ENCODE results near the gene ZNF691.
"Not testable (repeated sequence)": the region's sequence is repeated elsewhere in the genome, so short reads cannot be mapped to it uniquely, and the experiment has no call there.

The ZNF691 gene

DNA sequence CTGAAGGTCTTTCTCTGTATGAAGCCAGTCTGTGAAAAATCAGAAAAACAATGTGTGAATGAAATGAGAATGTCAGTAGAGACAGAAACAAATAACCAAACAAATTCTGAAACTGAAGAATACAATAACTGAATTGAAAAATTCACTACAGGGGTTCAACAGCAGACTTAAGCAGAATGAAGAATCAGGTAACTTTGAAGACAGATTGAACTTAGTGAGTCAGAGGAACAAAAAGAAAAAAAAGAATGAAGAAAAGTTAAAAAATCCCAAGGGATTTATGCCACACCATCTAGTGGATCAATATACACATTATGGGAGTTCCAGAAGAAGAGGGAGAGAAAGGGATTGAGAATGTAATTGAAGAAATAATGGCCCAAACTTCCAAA lies 14.6 kb downstream of the ZNF691 start:
- no peak for DNase-seq

GRCh38 chr1:42866549-42866948 lies 20.1 kb downstream of the ZNF691 start:
- DNase-seq: no peak

DNA sequence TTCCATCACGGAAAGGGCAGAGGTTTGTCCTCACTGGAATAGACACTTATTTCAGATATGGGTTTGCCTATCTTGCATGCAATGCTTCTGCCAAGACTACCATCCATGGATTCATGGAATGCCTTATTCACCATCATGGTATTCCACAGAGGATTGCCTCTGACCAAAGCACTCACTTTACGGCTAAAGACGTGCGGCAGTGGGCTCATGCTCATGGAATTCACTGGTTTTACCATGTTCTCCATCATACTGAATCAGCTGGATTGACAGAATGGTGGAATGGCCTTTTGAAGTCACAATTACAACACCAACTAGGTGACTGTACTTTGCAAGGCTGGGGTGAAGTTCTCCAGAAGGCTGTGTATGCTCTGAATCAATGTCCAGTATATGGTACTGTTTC lies 22.1 kb downstream of the ZNF691 start:
- not testable (repeated sequence) for DNase-seq

DNA sequence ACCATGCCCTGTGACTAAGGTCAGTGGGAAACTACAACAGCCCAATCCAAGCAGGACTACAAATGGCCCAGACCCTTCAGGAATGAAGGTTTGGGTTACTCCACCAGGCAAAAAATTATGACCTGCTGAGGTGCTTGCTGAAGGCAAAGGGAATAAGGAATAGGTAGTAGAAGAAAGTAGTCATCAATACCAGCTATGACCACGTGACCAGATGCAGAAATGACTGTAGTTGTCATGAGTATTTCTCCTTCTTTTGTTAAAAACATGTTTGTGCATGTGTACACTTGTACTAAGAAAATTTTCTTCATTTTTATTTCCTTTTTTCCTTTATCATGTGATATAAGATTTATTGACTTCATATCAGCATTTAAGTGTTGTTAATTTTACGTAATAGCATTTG lies 22.8 kb downstream of the ZNF691 start:
- DNase-seq: not testable (repeated sequence)

DNA sequence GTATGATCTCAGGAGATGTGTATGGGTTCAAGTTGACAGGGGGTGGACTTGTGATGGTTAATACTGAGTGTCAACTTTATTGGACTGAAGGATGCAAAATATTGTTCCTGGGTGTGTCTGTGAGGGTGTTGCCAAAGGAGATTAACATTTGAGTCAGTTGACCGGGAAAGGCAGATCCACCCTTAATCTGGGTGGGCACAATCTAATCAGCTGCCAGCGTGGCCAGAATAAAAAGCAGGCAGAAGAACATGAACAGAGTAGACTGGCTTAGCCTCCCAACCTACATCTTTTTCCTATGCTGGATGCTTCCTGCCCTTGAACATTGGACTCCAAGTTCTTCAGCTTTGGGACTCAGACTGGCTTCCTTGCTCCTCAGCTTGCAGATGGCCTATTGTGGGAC lies 23.3 kb downstream of the ZNF691 start:
- DNase-seq: not testable (repeated sequence)

DNA sequence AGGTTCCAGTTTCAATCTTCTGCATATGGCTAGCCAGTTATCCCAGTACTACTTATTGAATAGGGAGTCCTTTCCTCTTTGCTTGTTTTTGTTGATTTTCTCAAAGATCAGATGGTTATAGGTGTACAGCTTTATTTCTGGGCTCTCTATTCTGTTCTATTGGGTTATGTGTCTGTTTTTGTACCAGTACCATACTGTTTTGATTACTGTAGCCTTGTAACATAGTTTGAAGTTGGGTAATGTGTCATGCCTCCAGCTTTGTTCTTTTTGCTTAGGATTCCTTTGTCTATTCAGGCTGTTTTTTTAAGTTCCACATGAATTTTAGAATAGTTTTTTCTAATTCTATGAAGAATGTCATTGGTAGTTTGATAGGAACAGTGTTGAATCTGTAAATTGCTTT lies 26.7 kb downstream of the ZNF691 start:
- DNase-seq: not testable (repeated sequence)

DNA sequence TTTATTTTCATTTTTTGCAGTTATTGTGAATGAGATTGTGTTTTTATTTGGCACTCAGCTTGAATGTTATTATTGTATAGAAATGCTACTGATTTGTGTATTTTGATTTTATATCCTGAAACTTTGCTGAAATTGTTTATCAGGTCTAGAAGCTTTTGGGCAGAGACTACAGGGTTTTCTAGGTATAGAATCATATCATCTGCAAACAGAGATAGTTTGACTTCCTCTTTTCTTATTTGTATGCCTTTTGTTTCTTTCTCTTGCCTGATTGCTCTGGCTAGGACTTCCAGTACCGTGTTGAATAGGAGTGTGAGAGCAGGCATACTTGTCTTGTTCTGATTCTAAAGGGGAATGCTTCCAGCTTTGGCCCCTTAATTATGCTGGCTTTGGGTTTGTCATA lies 27.3 kb downstream of the ZNF691 start:
- DNase-seq: no peak

DNA sequence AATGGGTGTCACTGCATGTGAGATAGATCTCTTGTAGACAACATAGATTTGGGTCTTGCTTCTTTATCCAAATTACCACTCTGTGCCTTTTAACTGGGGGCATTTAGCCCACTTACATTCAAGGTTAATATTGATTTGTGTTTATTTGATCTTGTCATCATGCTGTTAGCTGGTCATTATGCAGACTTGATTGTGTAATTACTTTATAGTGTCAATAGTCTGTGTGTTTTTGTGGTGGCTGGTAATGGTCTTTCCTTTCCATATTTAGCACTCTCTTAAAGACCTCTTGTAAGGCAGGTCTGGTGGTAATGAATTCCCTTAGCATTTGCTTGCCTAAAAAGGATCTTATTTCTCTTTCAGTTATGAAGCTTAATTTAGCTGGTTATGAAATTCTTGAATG lies 29.6 kb downstream of the ZNF691 start:
- no peak for DNase-seq

DNA sequence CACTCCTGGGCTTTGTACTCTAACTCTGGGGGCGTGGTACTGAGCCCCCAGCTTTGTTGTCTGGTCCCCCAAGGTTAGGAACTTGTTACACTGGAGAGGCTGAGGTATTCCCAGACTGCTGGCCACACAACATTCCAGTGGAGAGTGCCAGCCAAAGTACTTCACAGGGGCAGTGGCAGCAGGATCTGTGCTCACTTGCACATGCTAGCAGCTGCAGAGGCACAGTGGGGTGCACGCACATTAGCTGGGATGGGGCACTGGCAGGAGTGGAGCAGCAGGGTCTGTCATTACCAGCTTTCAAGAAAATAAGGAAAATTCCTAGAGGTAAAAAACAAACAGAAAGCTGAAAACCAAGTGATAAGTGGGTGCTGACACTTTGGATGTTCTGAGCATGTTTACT lies 31.0 kb downstream of the ZNF691 start:
- DNase-seq: no peak

DNA sequence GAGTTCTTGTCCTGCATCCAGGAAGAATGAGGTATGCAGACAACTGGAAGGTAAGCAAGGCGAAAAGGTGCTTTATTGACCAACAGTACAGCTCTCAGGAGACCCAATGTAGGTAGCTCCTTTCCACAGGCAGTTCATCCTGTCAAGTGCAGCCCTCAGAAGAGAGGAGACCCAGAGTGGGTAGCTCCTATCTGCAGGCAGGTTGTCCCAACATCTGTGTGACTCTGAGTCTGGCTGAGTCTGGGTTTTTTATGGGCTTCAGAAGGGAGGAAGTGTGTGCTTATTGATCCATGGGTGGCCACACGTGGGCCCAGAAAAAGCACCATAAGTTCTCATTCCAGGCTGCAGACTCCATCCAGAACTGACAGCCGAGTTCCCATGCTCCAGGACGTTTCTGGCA lies 34.0 kb downstream of the ZNF691 start:
- no peak for DNase-seq

DNA sequence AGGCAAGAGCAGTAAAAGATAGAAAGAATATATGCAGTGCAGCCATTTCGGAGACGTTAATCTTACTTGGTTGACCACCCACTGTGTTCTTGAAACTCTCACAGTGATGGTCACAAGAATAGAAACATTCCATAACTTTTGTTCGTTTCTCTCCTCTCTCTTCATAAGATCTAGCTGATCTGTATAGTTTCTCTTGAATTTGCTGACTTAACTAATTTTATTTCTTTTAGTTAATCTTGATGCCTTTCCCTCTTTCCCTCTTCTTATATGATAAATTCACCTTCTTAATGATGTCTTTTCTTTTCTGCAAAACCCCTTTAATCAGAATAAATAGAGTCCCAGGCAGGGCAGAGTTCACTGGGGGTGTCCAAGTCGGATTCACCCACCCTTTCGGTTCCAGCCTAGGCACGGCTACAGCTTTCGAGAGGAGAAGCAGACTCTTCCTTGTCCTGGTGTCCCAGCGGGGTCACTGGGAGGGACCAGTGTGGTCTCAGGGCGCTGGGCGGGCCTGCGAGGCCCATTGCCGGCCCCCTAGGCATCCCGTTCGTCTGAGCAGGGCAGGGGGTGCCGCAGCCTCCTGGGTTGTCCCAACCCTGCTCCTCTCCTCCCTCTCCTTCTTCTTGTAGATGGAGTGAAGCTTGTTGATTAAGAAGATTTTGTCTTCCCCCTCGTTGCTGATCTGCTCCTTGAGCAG lies 39.8 kb downstream of the ZNF691 start:
- no peak for DNase-seq

- DNase-seq: no peak
Measured at GRCh38 chr1:42886800-42887199, 40.4 kb downstream of the ZNF691 start.

DNA sequence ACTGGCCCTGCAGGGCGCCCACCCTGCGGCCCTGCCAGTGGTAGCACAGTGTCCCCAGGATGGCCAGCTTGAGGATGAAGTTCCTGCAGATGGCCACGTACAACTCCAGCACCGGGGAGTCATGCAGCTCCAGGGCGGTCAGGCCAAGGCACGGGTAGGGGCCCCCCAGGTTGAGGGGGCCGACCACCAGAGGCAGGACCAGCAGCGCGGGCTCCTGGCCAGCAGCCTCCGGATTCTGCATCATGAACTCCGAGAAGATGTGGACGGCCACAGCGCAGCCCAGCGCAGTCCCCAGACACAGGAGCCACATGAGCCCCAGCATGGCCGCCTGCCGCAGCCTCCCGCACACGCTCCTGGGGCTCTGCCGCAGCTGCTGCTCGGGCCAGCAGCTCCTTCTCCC lies 41.0 kb downstream of the ZNF691 start:
- DNase-seq: no peak

DNA sequence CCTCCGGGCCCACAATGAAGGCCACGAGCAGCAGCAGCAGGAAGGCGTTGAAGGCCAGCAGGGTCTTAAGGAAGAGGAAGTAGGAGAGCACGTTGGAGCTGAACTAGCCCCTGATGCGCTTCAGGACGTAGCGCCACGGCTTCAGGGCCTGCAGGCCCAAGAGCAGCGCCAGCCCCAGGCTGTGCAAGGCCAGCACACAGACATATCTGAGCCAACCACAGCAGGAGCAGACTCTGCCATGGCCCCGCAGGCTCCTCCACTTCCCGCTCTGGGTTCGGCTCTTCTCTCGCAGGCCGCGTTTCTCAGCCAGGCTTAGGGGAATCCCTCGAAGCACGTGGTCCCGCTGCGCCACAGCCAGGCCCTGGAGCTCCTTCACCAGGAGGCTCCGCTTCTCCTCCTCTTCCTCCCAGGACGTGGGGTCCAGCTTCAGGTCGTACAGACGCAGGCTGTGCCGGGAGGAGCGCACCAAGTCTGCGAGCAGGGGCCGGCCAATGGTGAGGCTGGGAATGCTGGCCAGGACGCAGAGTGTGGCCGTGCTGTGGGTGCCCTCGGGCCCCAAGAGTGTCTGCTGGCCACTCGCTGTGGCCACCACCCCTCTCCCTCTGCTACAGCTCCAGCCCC lies 41.7 kb downstream of the ZNF691 start:
- DNase-seq: no peak

DNA sequence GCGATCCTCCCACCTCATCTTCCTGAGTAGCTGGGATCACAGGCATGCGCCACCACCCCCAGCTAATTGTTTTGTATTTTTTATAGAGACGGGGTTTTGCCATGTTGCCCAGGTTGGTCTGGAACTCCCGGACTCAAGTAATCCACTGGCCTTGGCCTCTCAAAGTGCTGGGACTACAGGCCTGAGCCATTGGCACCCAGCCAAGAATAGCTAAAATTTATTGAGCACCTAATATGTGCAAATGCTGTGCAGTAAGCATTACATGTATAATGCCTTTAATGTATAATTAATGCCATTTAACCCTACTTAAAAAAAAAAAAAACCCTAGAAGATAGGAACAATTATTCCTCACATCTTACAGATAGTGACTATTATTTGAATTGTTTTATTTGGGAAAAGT lies 42.9 kb downstream of the ZNF691 start:
- no peak for DNase-seq

- no peak for DNase-seq
Measured at GRCh38 chr1:42891465-42892138, 45.2 kb downstream of the ZNF691 start.

DNA sequence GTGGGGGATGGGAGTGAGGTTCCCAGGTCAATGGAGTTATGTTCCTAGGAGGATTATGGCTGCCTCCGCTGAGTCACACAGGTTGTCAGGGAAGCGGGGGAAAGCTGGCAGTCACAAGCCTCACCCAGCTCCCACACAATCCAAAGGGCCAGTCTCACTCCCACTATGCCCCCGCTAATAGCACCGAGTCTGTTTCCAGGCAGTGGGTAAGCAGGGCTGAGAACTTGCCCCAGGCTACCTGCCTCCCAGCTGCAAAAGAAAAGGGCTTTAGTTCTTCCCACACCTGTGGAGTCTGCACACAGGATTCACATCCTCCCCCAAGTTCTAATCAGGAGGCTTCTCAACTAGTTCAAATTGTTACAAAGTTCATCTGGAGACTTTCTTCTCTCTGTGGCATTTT lies 53.5 kb downstream of the ZNF691 start:
- DNase-seq: not testable (repeated sequence)

All from NCI-H446 (cell line).